ENCODE measurements around the gene PAIP1.
"Not testable (repeated sequence)": the region's sequence is repeated elsewhere in the genome, so short reads cannot be mapped to it uniquely, and the experiment has no call there.

Gene PAIP1

GRCh38 chr5:43571237-43571636 is 14.4 kb upstream of the PAIP1 start:
- no peak for DNase-seq (ENCODE audit: low read depth in 2 of 2)

- DNase-seq (ENCODE audit: low read depth in 2 of 2): no peak
Measured at GRCh38 chr5:43570450-43571158, 13.7 kb upstream of the PAIP1 start.

GRCh38 chr5:43569236-43569746 is 12.4 kb upstream of the PAIP1 start:
- no peak for DNase-seq (ENCODE audit: low read depth in 2 of 2)

GRCh38 chr5:43567967-43568366 is 11.1 kb upstream of the PAIP1 start:
- DNase-seq (ENCODE audit: low read depth in 2 of 2): no peak

GRCh38 chr5:43565043-43565442 is 8.2 kb upstream of the PAIP1 start:
- no peak for DNase-seq (ENCODE audit: low read depth in 2 of 2)

- no peak for DNase-seq (ENCODE audit: low read depth in 2 of 2)
Measured at GRCh38 chr5:43564289-43564850, 7.5 kb upstream of the PAIP1 start.

GRCh38 chr5:43563321-43563720 is 6.4 kb upstream of the PAIP1 start:
- no peak for DNase-seq (ENCODE audit: low read depth in 2 of 2)

- DNase-seq (ENCODE audit: low read depth in 2 of 2): no peak
Measured at GRCh38 chr5:43561356-43561755, 4.5 kb upstream of the PAIP1 start.

- DNase-seq (ENCODE audit: low read depth in 2 of 2): no peak
Measured at GRCh38 chr5:43560128-43560527, 3.3 kb upstream of the PAIP1 start.

GRCh38 chr5:43556607-43556856 is 345 bp downstream of the PAIP1 start:
- not testable (repeated sequence) for DNase-seq (ENCODE audit: low read depth in 2 of 2)

- DNase-seq (ENCODE audit: low read depth in 2 of 2): peak; percentile 34 to 45
Measured at GRCh38 chr5:43555895-43556606, 826 bp downstream of the PAIP1 start.

- no peak for DNase-seq (ENCODE audit: low read depth in 2 of 2)
Measured at GRCh38 chr5:43554497-43554896, 2.4 kb downstream of the PAIP1 start.

- DNase-seq (ENCODE audit: low read depth in 2 of 2): no peak
Measured at GRCh38 chr5:43553381-43553780, 3.5 kb downstream of the PAIP1 start.

GRCh38 chr5:43551731-43552130 is 5.1 kb downstream of the PAIP1 start:
- DNase-seq (ENCODE audit: low read depth in 2 of 2): no peak

- not testable (repeated sequence) for DNase-seq (ENCODE audit: low read depth in 2 of 2)
Measured at GRCh38 chr5:43549272-43549671, 7.6 kb downstream of the PAIP1 start.

- no peak for DNase-seq (ENCODE audit: low read depth in 2 of 2)
Measured at GRCh38 chr5:43548358-43548757, 8.5 kb downstream of the PAIP1 start.

GRCh38 chr5:43547532-43547931 is 9.3 kb downstream of the PAIP1 start:
- DNase-seq (ENCODE audit: low read depth in 2 of 2): no peak

GRCh38 chr5:43543434-43543833 is 13.4 kb downstream of the PAIP1 start:
- DNase-seq (ENCODE audit: low read depth in 2 of 2): no peak

- no peak for DNase-seq (ENCODE audit: low read depth in 2 of 2)
Measured at GRCh38 chr5:43540746-43541145, 16.1 kb downstream of the PAIP1 start.

- DNase-seq (ENCODE audit: low read depth in 2 of 2): no peak
Measured at GRCh38 chr5:43536972-43537371, 19.9 kb downstream of the PAIP1 start.

- no peak for DNase-seq (ENCODE audit: low read depth in 2 of 2)
Measured at GRCh38 chr5:43533646-43534045, 23.2 kb downstream of the PAIP1 start.

- no peak for DNase-seq (ENCODE audit: low read depth in 2 of 2)
Measured at GRCh38 chr5:43530648-43531047, 26.2 kb downstream of the PAIP1 start.

GRCh38 chr5:43523662-43524072 is 33.2 kb downstream of the PAIP1 start:
- DNase-seq (ENCODE audit: low read depth in 2 of 2): no peak
